ENCODE measurements around the gene RPS23.

The RPS23 gene

DNA sequence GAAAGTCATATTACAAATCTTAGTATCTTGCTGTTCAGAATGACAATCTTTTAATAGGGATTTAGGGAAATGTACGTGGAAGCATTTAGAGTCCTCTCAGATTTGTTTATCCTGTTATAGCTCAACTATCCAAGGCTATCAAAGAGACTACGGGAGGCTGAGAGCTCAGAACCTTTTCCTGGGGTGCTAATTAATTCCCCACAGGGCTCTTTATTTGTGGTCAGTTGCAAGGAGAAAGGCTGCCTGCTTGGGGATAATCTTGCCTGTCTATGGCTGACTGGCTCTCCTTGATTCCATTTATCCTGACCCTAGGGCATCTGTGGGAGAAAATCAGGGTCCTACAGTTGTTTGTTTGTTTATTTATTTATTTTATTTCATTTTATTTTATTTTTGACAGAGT, 28.0 kb upstream of the RPS23 start:
- no peak overlapping the region for H3K4me3 ChIP-seq (ENCODE audit: low read depth, low read length)
- DNase-seq (ENCODE audit: low read depth): no peak
- TF ChIP-seq, protein P1, sequence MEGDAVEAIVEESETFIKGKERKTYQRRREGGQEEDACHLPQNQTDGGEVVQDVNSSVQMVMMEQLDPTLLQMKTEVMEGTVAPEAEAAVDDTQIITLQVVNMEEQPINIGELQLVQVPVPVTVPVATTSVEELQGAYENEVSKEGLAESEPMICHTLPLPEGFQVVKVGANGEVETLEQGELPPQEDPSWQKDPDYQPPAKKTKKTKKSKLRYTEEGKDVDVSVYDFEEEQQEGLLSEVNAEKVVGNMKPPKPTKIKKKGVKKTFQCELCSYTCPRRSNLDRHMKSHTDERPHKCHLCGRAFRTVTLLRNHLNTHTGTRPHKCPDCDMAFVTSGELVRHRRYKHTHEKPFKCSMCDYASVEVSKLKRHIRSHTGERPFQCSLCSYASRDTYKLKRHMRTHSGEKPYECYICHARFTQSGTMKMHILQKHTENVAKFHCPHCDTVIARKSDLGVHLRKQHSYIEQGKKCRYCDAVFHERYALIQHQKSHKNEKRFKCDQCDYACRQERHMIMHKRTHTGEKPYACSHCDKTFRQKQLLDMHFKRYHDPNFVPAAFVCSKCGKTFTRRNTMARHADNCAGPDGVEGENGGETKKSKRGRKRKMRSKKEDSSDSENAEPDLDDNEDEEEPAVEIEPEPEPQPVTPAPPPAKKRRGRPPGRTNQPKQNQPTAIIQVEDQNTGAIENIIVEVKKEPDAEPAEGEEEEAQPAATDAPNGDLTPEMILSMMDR (conservative IDR thresholded peaks at IDR 0.05; ENCODE audit: low read depth, low read length): no peak

DNA sequence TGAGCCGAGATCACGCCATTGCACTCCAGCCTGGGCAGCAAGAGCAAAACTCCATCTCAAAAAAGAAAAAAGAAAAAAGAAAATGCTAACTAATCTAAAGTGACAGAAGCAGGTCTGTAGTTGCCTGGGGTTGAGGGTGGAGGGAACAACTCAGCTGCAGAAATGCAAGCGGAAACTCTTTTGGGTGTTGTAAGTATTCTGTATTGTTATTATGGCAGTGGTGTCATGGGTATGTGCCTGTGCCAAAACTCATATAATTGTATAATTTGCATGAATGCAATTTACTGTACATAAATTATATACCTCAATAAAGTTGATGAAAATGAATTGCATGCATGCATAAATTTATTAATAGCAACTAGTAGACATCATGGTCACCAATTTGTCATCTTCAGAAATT, 23.0 kb upstream of the RPS23 start:
- TF ChIP-seq, protein P1 (conservative IDR thresholded peaks at IDR 0.05; ENCODE audit: low read depth, low read length): no peak
- no peak for DNase-seq (ENCODE audit: low read depth)
- no peak overlapping the region for H3K4me3 ChIP-seq (ENCODE audit: low read depth, low read length)

DNA sequence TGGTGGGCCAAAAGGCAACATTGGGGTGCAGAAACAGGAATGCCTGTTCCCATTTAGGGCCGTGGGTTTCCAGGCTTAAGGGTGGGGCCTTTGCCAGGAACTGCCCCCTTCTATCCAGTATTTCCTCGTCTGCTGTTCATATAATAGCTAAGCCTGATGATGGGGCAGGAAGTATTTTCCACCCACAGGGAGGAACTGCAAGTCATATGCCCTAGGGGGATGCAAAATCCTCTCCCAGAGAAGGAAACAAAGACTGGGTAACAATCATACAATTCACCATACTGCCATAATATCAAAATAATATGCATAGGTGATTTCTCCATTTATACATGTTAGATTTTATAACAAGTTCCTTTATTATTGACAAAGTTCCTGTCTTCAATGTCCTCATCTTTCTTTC, 20.5 kb upstream of the RPS23 start:
- H3K4me3 ChIP-seq (ENCODE audit: low read depth, low read length): no peak overlapping the region
- TF ChIP-seq, protein P1 (conservative IDR thresholded peaks at IDR 0.05; ENCODE audit: low read depth, low read length): no peak
- no peak for DNase-seq (ENCODE audit: low read depth)

DNA sequence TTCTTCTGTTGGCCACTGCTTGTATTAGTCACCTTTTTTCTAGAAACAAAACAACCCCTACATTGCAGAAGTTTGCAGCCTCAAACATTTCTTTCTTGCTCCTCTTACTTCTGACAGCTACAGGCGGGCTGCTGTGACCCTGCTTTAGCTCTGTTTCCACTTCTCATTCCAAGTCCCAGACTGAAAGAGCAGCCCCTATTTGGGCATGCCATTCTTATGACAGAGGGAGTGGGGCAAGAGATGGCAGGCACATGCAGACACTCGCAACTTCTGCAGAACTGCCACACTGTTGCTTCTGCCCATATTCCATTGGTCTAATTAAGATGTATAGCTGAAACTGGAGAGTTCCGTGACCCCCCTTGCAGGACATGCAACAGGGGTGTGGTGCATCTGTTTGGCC, 19.6 kb upstream of the RPS23 start:
- TF ChIP-seq, protein P1 (conservative IDR thresholded peaks at IDR 0.05; ENCODE audit: low read depth, low read length): no peak
- DNase-seq (ENCODE audit: low read depth): no peak
- no peak overlapping the region for H3K4me3 ChIP-seq (ENCODE audit: low read depth, low read length)

DNA sequence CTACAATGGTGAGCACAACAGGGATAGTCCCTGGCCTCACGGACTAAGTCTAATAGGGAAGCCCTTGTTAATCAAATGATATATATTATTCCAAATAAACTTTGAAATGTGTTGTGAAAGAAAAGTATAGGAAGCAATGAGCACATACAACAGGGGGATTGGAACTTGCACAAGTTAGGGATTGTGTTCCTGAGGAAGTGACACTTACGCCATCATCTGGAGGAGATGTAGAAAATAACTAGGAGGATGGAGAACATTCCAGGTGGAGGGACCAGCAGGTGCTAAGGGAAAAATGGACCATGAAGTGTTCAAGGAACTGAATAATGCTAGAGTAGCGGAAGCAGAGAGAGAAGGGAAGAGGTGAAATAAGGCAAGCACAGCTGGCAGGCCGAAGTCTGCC, 18.8 kb upstream of the RPS23 start:
- H3K4me3 ChIP-seq (ENCODE audit: low read depth, low read length): no peak overlapping the region
- TF ChIP-seq, protein P1 (conservative IDR thresholded peaks at IDR 0.05; ENCODE audit: low read depth, low read length): no peak
- no peak for DNase-seq (ENCODE audit: low read depth)

DNA sequence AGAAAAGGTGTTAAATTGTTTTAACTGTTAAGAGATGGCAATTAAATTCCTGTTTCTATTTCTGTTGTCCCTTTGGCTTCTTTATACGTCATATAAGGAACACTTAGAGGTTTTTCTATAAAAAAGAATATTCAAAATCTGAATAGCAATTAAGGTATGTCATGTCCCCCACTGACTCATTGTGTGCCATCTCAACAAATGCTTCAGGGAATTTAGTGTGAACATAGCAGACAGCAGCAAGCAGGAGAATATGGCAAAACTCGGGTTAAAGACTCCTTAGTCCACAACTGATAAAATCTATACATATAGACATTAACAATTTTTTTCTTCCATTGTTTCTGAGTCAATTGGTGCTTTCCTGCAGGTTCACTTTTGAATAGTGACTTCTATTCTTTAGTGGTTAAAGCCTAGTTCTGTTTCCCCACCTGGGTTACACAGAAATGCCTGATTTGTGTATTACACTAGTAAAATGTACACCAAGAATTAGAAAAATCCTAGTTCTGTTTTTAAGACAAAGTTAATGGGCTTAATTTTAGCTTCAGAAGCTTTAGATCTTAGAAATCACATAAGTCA, 17.9 kb upstream of the RPS23 start:
- no peak overlapping the region for H3K4me3 ChIP-seq (ENCODE audit: low read depth, low read length)
- TF ChIP-seq, protein P1 (conservative IDR thresholded peaks at IDR 0.05; ENCODE audit: low read depth, low read length): no peak
- DNase-seq (ENCODE audit: low read depth): no peak

DNA sequence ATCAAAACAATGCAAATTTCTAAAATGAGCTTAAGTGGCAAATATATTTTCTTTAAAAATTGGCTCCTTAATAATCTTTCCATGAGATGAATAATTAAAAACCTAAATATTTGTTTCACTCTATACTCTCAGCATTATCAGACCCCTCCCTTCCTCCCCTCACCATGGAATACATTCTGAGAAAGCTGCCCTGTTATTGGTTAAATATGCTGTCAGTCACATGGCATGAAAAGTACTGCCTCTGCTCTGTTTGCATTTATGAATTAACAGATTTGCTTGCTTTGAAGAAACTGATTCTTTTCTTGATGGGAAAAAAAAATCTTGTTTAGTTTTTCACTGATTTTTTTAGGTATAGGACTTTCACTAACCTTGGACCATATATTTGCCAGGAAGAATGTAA, 17.0 kb upstream of the RPS23 start:
- TF ChIP-seq, protein P1 (conservative IDR thresholded peaks at IDR 0.05; ENCODE audit: low read depth, low read length): no peak
- DNase-seq (ENCODE audit: low read depth): peak; percentile 35
- H3K4me3 ChIP-seq (ENCODE audit: low read depth, low read length): no peak overlapping the region

Data from choroid plexus epithelial cell (primary cell).